NCI-H446 (cell line): ENCODE data around the gene PSMA7.

Source experiments
- DNase-seq, 2 experiments: peaks; one replicate each; lab custom pipeline; 2025; lab: John Stamatoyannopoulos, UW

Gene PSMA7

GRCh38 chr20:62171245-62171644, 28.1 kb upstream of the PSMA7 start:
- DNase-seq, result no peak

- DNase-seq, result no peak
Measured at GRCh38 chr20:62170536-62170935, 27.3 kb upstream of the PSMA7 start.

- no peak for DNase-seq
Measured at GRCh38 chr20:62168890-62169435, 25.8 kb upstream of the PSMA7 start.

GRCh38 chr20:62168061-62168460, 24.9 kb upstream of the PSMA7 start:
- no peak for DNase-seq

GRCh38 chr20:62167474-62167873, 24.3 kb upstream of the PSMA7 start:
- DNase-seq, result no peak

- DNase-seq, result no peak
Measured at GRCh38 chr20:62165762-62166399, 22.7 kb upstream of the PSMA7 start.

GRCh38 chr20:62164879-62165761, 21.9 kb upstream of the PSMA7 start:
- no peak for DNase-seq

- no peak for DNase-seq
Measured at GRCh38 chr20:62163986-62164762, 21.0 kb upstream of the PSMA7 start.

GRCh38 chr20:62163485-62163865, 20.3 kb upstream of the PSMA7 start:
- DNase-seq, result no peak

GRCh38 chr20:62162765-62163484, 19.7 kb upstream of the PSMA7 start:
- no peak for DNase-seq

GRCh38 chr20:62161347-62161746, 18.2 kb upstream of the PSMA7 start:
- DNase-seq, result no peak

- no peak for DNase-seq
Measured at GRCh38 chr20:62160876-62161275, 17.7 kb upstream of the PSMA7 start.

- DNase-seq, result no peak
Measured at GRCh38 chr20:62160253-62160652, 17.1 kb upstream of the PSMA7 start.

- no peak for DNase-seq
Measured at GRCh38 chr20:62159839-62160238, 16.6 kb upstream of the PSMA7 start.

GRCh38 chr20:62159052-62159451, 15.9 kb upstream of the PSMA7 start:
- DNase-seq, result no peak

- DNase-seq, result no peak
Measured at GRCh38 chr20:62158541-62158940, 15.3 kb upstream of the PSMA7 start.

GRCh38 chr20:62158088-62158400, 14.8 kb upstream of the PSMA7 start:
- no peak for DNase-seq

- DNase-seq, result no peak
Measured at GRCh38 chr20:62157387-62158087, 14.3 kb upstream of the PSMA7 start.

- no peak for DNase-seq
Measured at GRCh38 chr20:62156592-62157386, 13.6 kb upstream of the PSMA7 start.

GRCh38 chr20:62156254-62156556, 13.0 kb upstream of the PSMA7 start:
- no peak for DNase-seq
